Testis (tissue), 3 donors: ENCODE data around the gene TUB. TPM values are rescaled to one million over a fixed set of nuclear protein-coding genes. Genes with fewer than 3 reads are reported as not detected.

Experiments used
- DNase-seq: peaks from one replicate; pipeline ENCODE4 v3.0.0-alpha.2; 2019
- H3K27ac ChIP-seq, 2 donors: fragments of 200-600 bp; sonication (generic); one replicate each; pipeline ENCODE4 v1.5.1; 2019
- H3K27me3 ChIP-seq: fragments of 200-600 bp; sonication (generic); one replicate; pipeline ENCODE4 v1.5.1; 2019
- H3K36me3 ChIP-seq: fragments of 200-600 bp; sonication (generic); one replicate; pipeline ENCODE4 v1.5.1; 2017; ENCODE audit warnings: low read depth; ENCODE audit errors: missing control alignments
- H3K4me1 ChIP-seq: fragments of 200-600 bp; sonication (generic); one replicate; pipeline ENCODE4 v1.5.1; 2019
- H3K4me3 ChIP-seq, 2 donors: fragments of 200-600 bp; sonication (generic); one replicate each; pipeline ENCODE4 v1.5.1; 2017 to 2019
- H3K9me3 ChIP-seq: fragments of 200-600 bp; sonication (generic); one replicate; pipeline ENCODE4 v1.5.1; 2017
- CTCF ChIP-seq, 3 experiments: fragments of 450-650 bp in 2 of 3; fragments of 200-600 bp in 1 of 3; sonication (generic) in 1 of 3; IDR thresholded peaks; one replicate each; pipeline ENCODE4 v1.5.1; 2016 to 2019; ENCODE audit warnings: antibody characterized with exemption in 3 of 3, mild to moderate bottlenecking in 2 of 3, moderate library complexity in 1 of 3
- POLR2A ChIP-seq: fragments of 450-650 bp; IDR thresholded peaks from one replicate; pipeline ENCODE4 v1.6.1; 2017; ENCODE audit warnings: antibody characterized with exemption, mild to moderate bottlenecking, moderate library complexity
- WGBS, 2 donors: methylation state at CpG; one replicate each; pipeline ENCODE4 v1.1.5; 2018; 5-methylcytosine and 5-hydroxymethylcytosine counted together
- intact Hi-C: fragments of 100-400 bp; cut with DNase I; formaldehyde crosslinking; loops from one replicate; pipeline ENCODE4 v1.15.1; 2023; ENCODE audit warnings: low total_unique reads
- polyA plus RNA-seq: library from polyadenylated mRNA; stranded (reverse); fragments of 350-450 nt; fragmentation: Illumina TruSeq; extraction: RNeasy Lipid Tissue Mini Kit (QIAGEN cat#74804); gene quantifications from one replicate; pipeline ENCODE4 v1.2.3, GENCODE V29; 2014; ENCODE audit warnings: low read depth, low replicate concordance; ENCODE audit not compliant: insufficient read depth
- total RNA-seq, 2 donors: library from RNA; depleted of rRNA; stranded (reverse); fragments of >200 nt; gene quantifications; one replicate each; pipeline ENCODE4 v1.2.3, GENCODE V29; 2016

Gene TUB
- total and polyA plus RNA-seq, 3 donors from 2014 or later, result 8.9 to 16.5 (median 15.6) TPM

GRCh38 chr11:8095371-8095770 is 14.4 kb downstream of the TUB start:
- TF ChIP-seq POLR2A (no peak), CTCF (IDR thresholded peaks at IDR 0.05) (no peak)
- WGBS, 2 donors, result 67 to 69% methylated on average over 10 to 12 of the region's 12 CpGs
- H3K27me3 ChIP-seq, result no peaks in the 10 kb centered on the region
- peak; percentile 17 for DNase-seq
- no peaks in the 10 kb centered on the region for H3K9me3 ChIP-seq
- no peak overlapping the region for H3K4me3 ChIP-seq
- intact Hi-C loops, result loop anchor here (10.0 kb wide), 1 partner anchor 81 kb away; no protein-coding TSS in a partner anchor
- H3K27ac ChIP-seq, result no peak overlapping the region
- peaks cover 7% of the 10 kb centered on the region for H3K4me1 ChIP-seq
- no peaks in the 10 kb centered on the region for H3K36me3 ChIP-seq

GRCh38 chr11:8095806-8096522 is 15.0 kb downstream of the TUB start:
- 82 to 88% methylated on average over 4 to 5 of the region's 5 CpGs for WGBS, 2 donors
- DNase-seq, result peak; percentile 6
- Histone ChIP-seq H3K9me3 (no peaks in the 10 kb centered on the region), H3K4me3 (no peak overlapping the region), H3K27ac (no peak overlapping the region), H3K4me1 (peaks cover 7% of the 10 kb centered on the region), H3K27me3 (no peaks in the 10 kb centered on the region), H3K36me3 (no peaks in the 10 kb centered on the region)
- TF ChIP-seq CTCF (IDR thresholded peaks at IDR 0.05) (no peak), POLR2A (no peak)
- intact Hi-C loops, result loop anchor here (10.0 kb wide), 1 partner anchor 81 kb away; no protein-coding TSS in a partner anchor

- H3K4me3 ChIP-seq, result no peak overlapping the region
- DNase-seq, result peak; percentile 8
- no peak overlapping the region for H3K27ac ChIP-seq
- peaks cover 7% of the 10 kb centered on the region for H3K4me1 ChIP-seq
- H3K36me3 ChIP-seq, result no peaks in the 10 kb centered on the region
- 73 to 76% methylated on average over 6 of the region's 6 CpGs for WGBS, 2 donors
- no peaks in the 10 kb centered on the region for H3K27me3 ChIP-seq
- H3K9me3 ChIP-seq, result no peaks in the 10 kb centered on the region
- no peak for TF ChIP-seq POLR2A
- no peak for TF ChIP-seq CTCF (IDR thresholded peaks at IDR 0.05)
- intact Hi-C loops, result loop anchor here (10.0 kb wide), 1 partner anchor 82 kb away; no protein-coding TSS in a partner anchor
Measured at GRCh38 chr11:8096575-8096974, 15.6 kb downstream of the TUB start.

- Histone ChIP-seq H3K27me3 (no peaks in the 10 kb centered on the region), H3K36me3 (no peaks in the 10 kb centered on the region), H3K4me1 (peaks cover 7% of the 10 kb centered on the region), H3K9me3 (no peaks in the 10 kb centered on the region), H3K27ac (no peak overlapping the region), H3K4me3 (no peak overlapping the region)
- TF ChIP-seq CTCF (IDR thresholded peaks at IDR 0.05), result no peak
- DNase-seq, result peak; percentile 13
- 87 to 95% methylated on average over 8 of the region's 8 CpGs for WGBS, 2 donors
- intact Hi-C loops, result loop anchor here (10.0 kb wide), 1 partner anchor 82 kb away; no protein-coding TSS in a partner anchor
Measured at GRCh38 chr11:8097062-8097461, 16.1 kb downstream of the TUB start.
